ENCODE results near the gene MINDY4B. TPM values are rescaled to one million over a fixed set of nuclear protein-coding genes. Genes with fewer than 3 reads are reported as not detected.

Gene MINDY4B
- total and polyA plus RNA-seq, 11 donors, result 0.56 TPM; not detected in 10

- no peak overlapping the region for H3K4me3 ChIP-seq
- intact Hi-C loops (cut with DNase I), result no loop called here
- no peak overlapping the region for H3K27ac ChIP-seq
- H3K4me1 ChIP-seq, result no peaks in the 10 kb centered on the region
- 48 to 59% (median 57%) methylated on average over 3 of the region's 3 CpGs for WGBS, 4 donors
- no peak for DNase-seq
- TF ChIP-seq CTCF (IDR thresholded peaks at IDR 0.05) (no peak), POLR2A (IDR thresholded peaks at IDR 0.05) (no peak)
- H3K27me3 ChIP-seq, result no peaks in the 10 kb centered on the region
- no peak for ATAC-seq
- H3K36me3 ChIP-seq, result no peaks in the 10 kb centered on the region
- no peaks in the 10 kb centered on the region for H3K9me3 ChIP-seq
Measured at GRCh38 chr3:150844484-150844883, 60.8 kb downstream of the MINDY4B start.

- H3K9me3 ChIP-seq, result no peaks in the 10 kb centered on the region
- DNase-seq (no peak), ATAC-seq (no peak)
- no peaks in the 10 kb centered on the region for H3K4me1 ChIP-seq
- TF ChIP-seq POLR2A (IDR thresholded peaks at IDR 0.05), result no peak
- no peak for TF ChIP-seq CTCF (IDR thresholded peaks at IDR 0.05)
- no peaks in the 10 kb centered on the region for H3K36me3 ChIP-seq
- no peak overlapping the region for H3K27ac ChIP-seq
- H3K4me3 ChIP-seq, result no peak overlapping the region
- intact Hi-C loops (cut with DNase I), result no loop called here
- WGBS, 4 donors, result 73 to 87% (median 80%) methylated on average over 2 of the region's 2 CpGs
- no peaks in the 10 kb centered on the region for H3K27me3 ChIP-seq
Measured at GRCh38 chr3:150843241-150843640, 62.0 kb downstream of the MINDY4B start.

GRCh38 chr3:150840802-150841515 lies 64.3 kb downstream of the MINDY4B start:
- no peaks in the 10 kb centered on the region for H3K36me3 ChIP-seq
- intact Hi-C loops (cut with DNase I), result no loop called here
- H3K4me3 ChIP-seq, result no peak overlapping the region
- ATAC-seq (no peak), DNase-seq (no peak)
- H3K27me3 ChIP-seq, result no peaks in the 10 kb centered on the region
- H3K27ac ChIP-seq, result no peak overlapping the region
- TF ChIP-seq POLR2A (IDR thresholded peaks at IDR 0.05) (no peak), CTCF (IDR thresholded peaks at IDR 0.05) (peak in 1 of 12 donors; percentile 12)
- no peaks in the 10 kb centered on the region for H3K9me3 ChIP-seq
- H3K4me1 ChIP-seq, result no peaks in the 10 kb centered on the region
- WGBS, 4 donors, result 81 to 90% (median 82%) methylated on average over 4 of the region's 4 CpGs

GRCh38 chr3:150830745-150831144 lies 74.5 kb downstream of the MINDY4B start:
- TF ChIP-seq POLR2A (IDR thresholded peaks at IDR 0.05), result no peak
- no peak for TF ChIP-seq CTCF (IDR thresholded peaks at IDR 0.05)
- Histone ChIP-seq H3K27me3 (peaks cover 0 to 4% (median 0%) of the 10 kb centered on the region in 9 donors), H3K4me3 (no peak overlapping the region), H3K9me3 (peaks cover 0 to 5% (median 0%) of the 10 kb centered on the region in 12 donors), H3K27ac (no peak overlapping the region), H3K36me3 (no peaks in the 10 kb centered on the region), H3K4me1 (no peaks in the 10 kb centered on the region)
- WGBS, 4 donors, result 67 to 74% (median 72%) methylated on average over 7 of the region's 7 CpGs
- ATAC-seq, result no peak
- DNase-seq, result no peak
- intact Hi-C loops (cut with DNase I), result no loop called here
